ENCODE results near the gene NT5DC1. TPM values are rescaled to one million over a fixed set of nuclear protein-coding genes. Genes with fewer than 3 reads are reported as not detected.

Gene NT5DC1
- total RNA-seq, 4 donors from 2014 or later = 2.6 to 37.8 (median 6.5) TPM

- intact Hi-C loops (cut with DNase I; ENCODE audit: low total_unique reads) = no loop called here
- H3K36me3 ChIP-seq = no peaks in the 10 kb centered on the region
These were observed 4.6 kb downstream of the NT5DC1 start for GRCh38 chr6:116105247-116105646.

GRCh38 chr6:116106146-116106545 is 5.5 kb downstream of the NT5DC1 start:
- H3K36me3 ChIP-seq = no peaks in the 10 kb centered on the region
- no peaks in the 10 kb centered on the region for H3K27me3 ChIP-seq
- no peak overlapping the region for H3K4me3 ChIP-seq
- no peak for TF ChIP-seq CTCF (IDR thresholded peaks at IDR 0.05)
- intact Hi-C loops (cut with DNase I; ENCODE audit: low total_unique reads) = no loop called here
- H3K4me1 ChIP-seq = no peaks in the 10 kb centered on the region
- no peak overlapping the region for H3K27ac ChIP-seq
- no peaks in the 10 kb centered on the region for H3K9me3 ChIP-seq
- no peak for DNase-seq

More at GRCh38 chr6:116105247-116105646, 4.6 kb downstream of the NT5DC1 start:
- Histone ChIP-seq H3K27ac (no peak overlapping the region), H3K9me3 (no peaks in the 10 kb centered on the region), H3K4me1 (no peaks in the 10 kb centered on the region), H3K4me3 (no peak overlapping the region), H3K27me3 (no peaks in the 10 kb centered on the region)
- no peak for DNase-seq
- TF ChIP-seq CTCF (IDR thresholded peaks at IDR 0.05) = no peak
- no peak for TF ChIP-seq POLR2A (IDR thresholded peaks at IDR 0.05)

GRCh38 chr6:116108836-116109235 is 8.2 kb downstream of the NT5DC1 start:
- TF ChIP-seq POLR2A (IDR thresholded peaks at IDR 0.05) = no peak
- TF ChIP-seq CTCF (IDR thresholded peaks at IDR 0.05) = no peak
- H3K36me3 ChIP-seq = no peaks in the 10 kb centered on the region
- H3K4me1 ChIP-seq = no peaks in the 10 kb centered on the region
- intact Hi-C loops (cut with DNase I; ENCODE audit: low total_unique reads) = no loop called here
- H3K27me3 ChIP-seq = no peaks in the 10 kb centered on the region
- no peak overlapping the region for H3K4me3 ChIP-seq
- no peaks in the 10 kb centered on the region for H3K9me3 ChIP-seq
- no peak overlapping the region for H3K27ac ChIP-seq
- no peak for DNase-seq

GRCh38 chr6:116111552-116112528 is 11.2 kb downstream of the NT5DC1 start:
- H3K27me3 ChIP-seq = no peaks in the 10 kb centered on the region
- H3K4me1 ChIP-seq = no peaks in the 10 kb centered on the region
- no peaks in the 10 kb centered on the region for H3K9me3 ChIP-seq
- DNase-seq = no peak
- intact Hi-C loops (cut with DNase I; ENCODE audit: low total_unique reads) = no loop called here
- H3K36me3 ChIP-seq = no peaks in the 10 kb centered on the region
- H3K27ac ChIP-seq = no peak overlapping the region
- H3K4me3 ChIP-seq = no peak overlapping the region
- TF ChIP-seq CTCF (IDR thresholded peaks at IDR 0.05) (peak in 1 of 4 experiments; percentile 11), POLR2A (IDR thresholded peaks at IDR 0.05) (no peak)

GRCh38 chr6:116113386-116113785 is 12.7 kb downstream of the NT5DC1 start:
- no peaks in the 10 kb centered on the region for H3K36me3 ChIP-seq
- no peaks in the 10 kb centered on the region for H3K27me3 ChIP-seq
- H3K4me3 ChIP-seq = no peak overlapping the region
- H3K4me1 ChIP-seq = no peaks in the 10 kb centered on the region
- intact Hi-C loops (cut with DNase I; ENCODE audit: low total_unique reads) = no loop called here
- H3K9me3 ChIP-seq = no peaks in the 10 kb centered on the region
- no peak for DNase-seq
- TF ChIP-seq POLR2A (IDR thresholded peaks at IDR 0.05) = no peak
- no peak for TF ChIP-seq CTCF (IDR thresholded peaks at IDR 0.05)
- H3K27ac ChIP-seq = no peak overlapping the region
